HL-60 (cell line): Measurements from ENCODE around the gene TJP3.

Experiments
- DNase-seq, 2 experiments: peaks; one replicate each; pipeline ENCODE4 v3.0.0-alpha.2; 2010 to 2020; ENCODE audit warnings: low read depth in 1 of 2, low spot score in 1 of 2
- H3K27ac ChIP-seq: fragments of 250-450 bp; sonication (Bioruptor Pico); replicated peaks from 2 replicates; pipeline ENCODE4 v1.5.1; 2020; ENCODE audit warnings: mild to moderate bottlenecking, moderate library complexity
- H3K27me3 ChIP-seq: fragments of 250-450 bp; sonication (Bioruptor Pico); 2 replicates; pipeline ENCODE4 v1.5.1; 2021; ENCODE audit warnings: mild to moderate bottlenecking, moderate library complexity; ENCODE audit not compliant: insufficient read depth, poor library complexity, severe bottlenecking
- H3K4me3 ChIP-seq: replicated peaks from 2 replicates; pipeline ENCODE4 v1.5.1; 2011; ENCODE audit warnings: mild to moderate bottlenecking, control low read depth, low read length; ENCODE audit not compliant: insufficient read depth
- GABPA ChIP-seq: IDR thresholded peaks from 2 replicates; pipeline ENCODE4 v1.6.1; 2012; ENCODE audit warnings: low read depth
- POLR2AphosphoS5 ChIP-seq: IDR thresholded peaks from 2 replicates; pipeline ENCODE4 v1.6.1; 2012; ENCODE audit warnings: low read depth
- SPI1 ChIP-seq: IDR thresholded peaks from 2 replicates; pipeline ENCODE4 v1.6.1; 2012; ENCODE audit warnings: low read depth, mild to moderate bottlenecking, borderline replicate concordance
- long read RNA-seq: library from polyadenylated mRNA; unstranded; transcript quantifications from one replicate; pipeline ENCODE4 v2.0.0, GENCODE V29; 2020
- TF ChIP-seq, protein P1 (sequence below): IDR thresholded peaks from 2 replicates; pipeline ENCODE4 v1.6.1; 2012; ENCODE audit warnings: low read depth; ENCODE audit not compliant: insufficient replicate concordance
- TF ChIP-seq, protein P2 (sequence below): IDR thresholded peaks from one replicate; pipeline ENCODE4 v1.5.1; 2011; ENCODE audit warnings: low read length, control low read depth, inconsistent platforms; ENCODE audit not compliant: insufficient read depth

The TJP3 gene, protein sequence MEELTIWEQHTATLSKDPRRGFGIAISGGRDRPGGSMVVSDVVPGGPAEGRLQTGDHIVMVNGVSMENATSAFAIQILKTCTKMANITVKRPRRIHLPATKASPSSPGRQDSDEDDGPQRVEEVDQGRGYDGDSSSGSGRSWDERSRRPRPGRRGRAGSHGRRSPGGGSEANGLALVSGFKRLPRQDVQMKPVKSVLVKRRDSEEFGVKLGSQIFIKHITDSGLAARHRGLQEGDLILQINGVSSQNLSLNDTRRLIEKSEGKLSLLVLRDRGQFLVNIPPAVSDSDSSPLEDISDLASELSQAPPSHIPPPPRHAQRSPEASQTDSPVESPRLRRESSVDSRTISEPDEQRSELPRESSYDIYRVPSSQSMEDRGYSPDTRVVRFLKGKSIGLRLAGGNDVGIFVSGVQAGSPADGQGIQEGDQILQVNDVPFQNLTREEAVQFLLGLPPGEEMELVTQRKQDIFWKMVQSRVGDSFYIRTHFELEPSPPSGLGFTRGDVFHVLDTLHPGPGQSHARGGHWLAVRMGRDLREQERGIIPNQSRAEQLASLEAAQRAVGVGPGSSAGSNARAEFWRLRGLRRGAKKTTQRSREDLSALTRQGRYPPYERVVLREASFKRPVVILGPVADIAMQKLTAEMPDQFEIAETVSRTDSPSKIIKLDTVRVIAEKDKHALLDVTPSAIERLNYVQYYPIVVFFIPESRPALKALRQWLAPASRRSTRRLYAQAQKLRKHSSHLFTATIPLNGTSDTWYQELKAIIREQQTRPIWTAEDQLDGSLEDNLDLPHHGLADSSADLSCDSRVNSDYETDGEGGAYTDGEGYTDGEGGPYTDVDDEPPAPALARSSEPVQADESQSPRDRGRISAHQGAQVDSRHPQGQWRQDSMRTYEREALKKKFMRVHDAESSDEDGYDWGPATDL
- long read RNA-seq, partial matches to known transcripts = 0 of 1 reads
- long read RNA-seq, other reads (novel, unspliced or antisense) = 0 of 1 reads

DNA sequence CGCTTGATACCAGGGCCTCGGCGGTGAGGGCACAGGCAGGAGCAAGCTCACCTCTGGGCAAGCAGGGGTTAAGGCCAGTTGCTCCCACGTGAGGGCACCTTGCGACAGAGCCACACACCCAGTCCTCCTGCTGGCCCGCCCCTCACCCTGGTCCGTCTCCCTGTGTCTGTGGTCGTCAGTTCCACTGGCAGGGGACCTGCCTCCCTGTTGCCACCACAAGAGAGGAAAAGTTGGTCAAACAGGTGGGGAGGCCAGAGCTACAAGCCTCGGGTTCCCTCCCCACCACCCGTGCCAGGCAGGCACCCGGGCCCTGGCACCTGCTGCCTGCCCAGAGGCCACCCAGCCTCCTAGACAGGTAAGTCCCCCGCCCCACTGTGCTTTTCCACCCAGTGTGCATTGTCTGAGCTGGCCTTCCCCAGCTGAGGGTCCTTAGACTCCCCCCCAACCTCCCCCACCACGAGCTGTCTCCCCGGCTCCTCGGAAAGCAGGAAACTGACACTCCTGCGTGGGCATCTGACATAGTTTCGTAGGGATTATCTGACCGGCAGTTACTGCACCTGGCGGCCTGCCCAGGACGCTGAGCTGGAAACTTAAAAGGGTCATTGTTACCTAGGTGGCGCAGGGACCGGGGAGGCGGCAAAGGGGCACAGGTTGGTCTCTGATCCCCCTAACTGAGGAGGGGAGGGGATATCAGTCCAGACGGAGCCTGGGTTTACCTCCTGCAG is at the start of gene TJP3:
TSS of gene TJP3 (plus strand) at position 178 of the 725 bp plus-strand sequence. CDS start 20,049 bp downstream, outside the sequence.
- Histone ChIP-seq H3K27me3 (peaks cover 29% of the 10 kb centered on the region), H3K4me3 (no peak within 1 kb of the TSS), H3K27ac (no peak within 1 kb of the TSS)
- DNase-seq = peak in 1 of 2 experiments; percentile 34
- TF ChIP-seq GABPA (no peak), SPI1 (no peak), POLR2AphosphoS5 (no peak)
- TF ChIP-seq, protein P1, sequence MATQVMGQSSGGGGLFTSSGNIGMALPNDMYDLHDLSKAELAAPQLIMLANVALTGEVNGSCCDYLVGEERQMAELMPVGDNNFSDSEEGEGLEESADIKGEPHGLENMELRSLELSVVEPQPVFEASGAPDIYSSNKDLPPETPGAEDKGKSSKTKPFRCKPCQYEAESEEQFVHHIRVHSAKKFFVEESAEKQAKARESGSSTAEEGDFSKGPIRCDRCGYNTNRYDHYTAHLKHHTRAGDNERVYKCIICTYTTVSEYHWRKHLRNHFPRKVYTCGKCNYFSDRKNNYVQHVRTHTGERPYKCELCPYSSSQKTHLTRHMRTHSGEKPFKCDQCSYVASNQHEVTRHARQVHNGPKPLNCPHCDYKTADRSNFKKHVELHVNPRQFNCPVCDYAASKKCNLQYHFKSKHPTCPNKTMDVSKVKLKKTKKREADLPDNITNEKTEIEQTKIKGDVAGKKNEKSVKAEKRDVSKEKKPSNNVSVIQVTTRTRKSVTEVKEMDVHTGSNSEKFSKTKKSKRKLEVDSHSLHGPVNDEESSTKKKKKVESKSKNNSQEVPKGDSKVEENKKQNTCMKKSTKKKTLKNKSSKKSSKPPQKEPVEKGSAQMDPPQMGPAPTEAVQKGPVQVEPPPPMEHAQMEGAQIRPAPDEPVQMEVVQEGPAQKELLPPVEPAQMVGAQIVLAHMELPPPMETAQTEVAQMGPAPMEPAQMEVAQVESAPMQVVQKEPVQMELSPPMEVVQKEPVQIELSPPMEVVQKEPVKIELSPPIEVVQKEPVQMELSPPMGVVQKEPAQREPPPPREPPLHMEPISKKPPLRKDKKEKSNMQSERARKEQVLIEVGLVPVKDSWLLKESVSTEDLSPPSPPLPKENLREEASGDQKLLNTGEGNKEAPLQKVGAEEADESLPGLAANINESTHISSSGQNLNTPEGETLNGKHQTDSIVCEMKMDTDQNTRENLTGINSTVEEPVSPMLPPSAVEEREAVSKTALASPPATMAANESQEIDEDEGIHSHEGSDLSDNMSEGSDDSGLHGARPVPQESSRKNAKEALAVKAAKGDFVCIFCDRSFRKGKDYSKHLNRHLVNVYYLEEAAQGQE = no peak
- TF ChIP-seq, protein P2, sequence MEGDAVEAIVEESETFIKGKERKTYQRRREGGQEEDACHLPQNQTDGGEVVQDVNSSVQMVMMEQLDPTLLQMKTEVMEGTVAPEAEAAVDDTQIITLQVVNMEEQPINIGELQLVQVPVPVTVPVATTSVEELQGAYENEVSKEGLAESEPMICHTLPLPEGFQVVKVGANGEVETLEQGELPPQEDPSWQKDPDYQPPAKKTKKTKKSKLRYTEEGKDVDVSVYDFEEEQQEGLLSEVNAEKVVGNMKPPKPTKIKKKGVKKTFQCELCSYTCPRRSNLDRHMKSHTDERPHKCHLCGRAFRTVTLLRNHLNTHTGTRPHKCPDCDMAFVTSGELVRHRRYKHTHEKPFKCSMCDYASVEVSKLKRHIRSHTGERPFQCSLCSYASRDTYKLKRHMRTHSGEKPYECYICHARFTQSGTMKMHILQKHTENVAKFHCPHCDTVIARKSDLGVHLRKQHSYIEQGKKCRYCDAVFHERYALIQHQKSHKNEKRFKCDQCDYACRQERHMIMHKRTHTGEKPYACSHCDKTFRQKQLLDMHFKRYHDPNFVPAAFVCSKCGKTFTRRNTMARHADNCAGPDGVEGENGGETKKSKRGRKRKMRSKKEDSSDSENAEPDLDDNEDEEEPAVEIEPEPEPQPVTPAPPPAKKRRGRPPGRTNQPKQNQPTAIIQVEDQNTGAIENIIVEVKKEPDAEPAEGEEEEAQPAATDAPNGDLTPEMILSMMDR = no peak

DNA sequence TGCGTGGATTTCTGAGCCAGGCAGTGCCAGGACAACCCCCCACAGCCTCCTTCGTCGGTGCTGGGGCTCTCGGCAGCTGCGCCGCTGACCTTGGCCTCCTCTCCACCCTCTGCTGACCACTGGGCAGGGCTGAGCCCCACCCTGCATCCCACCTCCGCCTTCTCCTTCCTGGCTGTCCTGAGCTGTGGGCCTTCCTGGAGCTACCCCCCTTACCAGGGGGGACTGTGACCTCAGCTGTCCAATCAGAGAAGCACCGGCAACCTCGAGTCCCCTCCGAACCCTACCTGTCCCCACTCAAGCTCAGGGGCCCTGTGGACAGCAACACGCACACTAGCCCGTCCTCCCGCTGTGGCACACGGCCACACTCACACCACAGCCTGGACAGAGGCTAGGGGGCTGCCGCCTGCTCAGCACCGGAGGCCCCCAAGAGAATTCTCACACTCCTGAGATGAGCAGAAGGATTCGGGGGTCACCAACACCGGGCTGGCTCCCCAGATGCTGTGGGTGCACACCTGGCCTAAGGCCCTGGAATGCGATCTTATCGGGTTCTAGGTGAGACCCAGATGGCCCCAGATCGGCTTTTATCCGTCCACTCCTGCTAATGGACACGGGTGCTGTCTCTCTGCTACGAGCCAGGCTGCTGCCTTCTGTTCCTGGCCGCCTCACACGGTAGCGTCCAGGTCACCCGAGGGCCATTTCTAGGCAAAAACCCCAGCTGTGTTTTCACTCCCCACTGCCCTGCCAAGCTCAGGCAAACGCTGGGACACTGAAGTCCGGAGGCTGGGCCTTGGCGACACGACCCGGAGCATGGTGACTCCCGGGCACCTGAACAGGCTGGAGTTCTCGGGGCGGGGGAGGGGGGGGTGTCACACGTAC is 49.1 kb upstream of the TJP3 start:
- Histone ChIP-seq H3K27ac (no peak overlapping the region), H3K27me3 (no peaks in the 10 kb centered on the region)

More for the DNA sequence above, 49.1 kb upstream of the TJP3 start:
- DNase-seq = no peak
- no peak overlapping the region for H3K4me3 ChIP-seq
- TF ChIP-seq GABPA (no peak), SPI1 (no peak), POLR2AphosphoS5 (no peak)
- TF ChIP-seq, protein P1 = no peak
- TF ChIP-seq, protein P2 = no peak
